ENCODE results near the gene NPAT.

The NPAT gene

DNA sequence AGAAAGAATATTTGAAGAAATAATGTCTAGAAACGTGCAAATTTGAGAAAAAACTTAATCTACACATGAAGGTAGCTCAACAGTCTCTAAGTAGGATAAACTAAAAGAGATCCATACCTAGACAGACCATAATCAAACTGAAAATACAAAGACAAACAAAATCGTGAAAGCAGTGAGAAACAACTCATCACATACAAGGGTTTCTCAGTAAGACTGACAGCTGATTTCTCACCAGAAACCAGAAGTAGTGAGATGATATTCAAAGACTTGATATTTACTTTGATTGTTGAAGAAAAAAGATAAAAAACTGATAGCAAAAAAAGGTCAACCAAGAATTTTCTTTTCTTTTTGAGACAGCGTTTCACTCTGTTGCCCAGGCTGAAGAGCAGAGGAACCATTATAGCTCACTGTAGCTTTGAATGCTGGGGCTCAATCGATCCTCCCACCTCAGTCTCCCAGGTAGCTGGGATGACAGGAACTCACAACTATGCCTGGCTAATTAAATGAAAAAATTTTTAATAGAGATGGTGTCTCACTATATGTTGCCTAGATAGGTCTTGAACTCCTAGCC lies 17.4 kb downstream of the NPAT start:
- H3K23ac ChIP-seq (ENCODE audit: low read length in 2 of 2): no peak overlapping the region
- no peaks in the 10 kb centered on the region for H3K4me1 ChIP-seq (ENCODE audit: control insufficient read depth, insufficient read depth, low read depth, low read length)
- 95% methylated on average over 3 of the region's 4 CpGs for WGBS

DNA sequence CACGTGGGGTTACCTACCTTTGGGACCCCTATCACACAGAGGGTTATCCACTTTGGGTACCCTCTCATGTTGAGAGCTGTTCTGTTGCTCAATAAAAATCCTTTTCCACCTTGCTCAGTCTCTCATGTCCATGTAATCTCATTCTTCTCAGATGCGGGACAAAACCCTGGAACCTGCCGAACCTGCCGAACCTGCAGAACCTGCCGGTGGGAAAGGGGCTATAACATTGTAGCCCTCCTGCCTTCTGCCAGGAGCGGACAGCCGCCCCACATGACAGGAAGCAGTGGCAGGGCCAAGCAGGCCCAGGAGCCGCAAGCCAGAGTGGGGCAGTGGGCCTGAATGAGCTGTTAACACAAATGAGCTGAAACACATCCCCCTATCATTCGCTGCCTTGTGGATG lies 18.1 kb downstream of the NPAT start:
- Histone ChIP-seq H3K27ac (ENCODE audit: low read length, poor library complexity, severe bottlenecking) (no peak overlapping the region), H3K4me3 (ENCODE audit: insufficient read depth in 1 of 2, low read depth in 1 of 2, low read length in 2 of 2) (no peak overlapping the region), H3K27me3 (ENCODE audit: control insufficient read depth in 1 of 2, insufficient read depth in 1 of 2, low read length in 2 of 2) (no peaks in the 10 kb centered on the region), H3K18ac (ENCODE audit: low read depth in 1 of 2, low read length in 2 of 2) (no peak overlapping the region), H2BK12ac (ENCODE audit: low read length in 2 of 2) (no peak overlapping the region), H3K14ac (ENCODE audit: low read length in 2 of 2) (no peak overlapping the region), H2BK15ac (ENCODE audit: low read depth, poor library complexity, severe bottlenecking) (no peak overlapping the region), H2BK5ac (ENCODE audit: low read depth, low read length, poor library complexity, severe bottlenecking) (no peak overlapping the region), H3K23ac (ENCODE audit: low read length in 2 of 2) (no peak overlapping the region), H2AK5ac (ENCODE audit: low read length, severe bottlenecking) (no peak overlapping the region), H2AFZ (ENCODE audit: low read depth, low read length) (no peak overlapping the region), H3K9ac (ENCODE audit: low read length) (no peak overlapping the region), H2BK120ac (ENCODE audit: low read depth, low read length) (no peak overlapping the region), H4K91ac (ENCODE audit: low read length) (no peak overlapping the region), H3K4me2 (ENCODE audit: low read length, poor library complexity, severe bottlenecking) (no peak overlapping the region), H4K8ac (ENCODE audit: low read length) (no peak overlapping the region), H3K9me3 (ENCODE audit: control insufficient read depth, low read length) (peaks cover 26% of the 10 kb centered on the region), H3K36me3 (ENCODE audit: control insufficient read depth in 1 of 2, insufficient read depth in 2 of 2, low read depth in 1 of 2, low read length in 2 of 2) (peaks cover 32 to 46% of the 10 kb centered on the region in 2 experiments), H3K4ac (ENCODE audit: low read depth in 1 of 2, low read length in 2 of 2) (no peak overlapping the region), H3K79me1 (replicated peaks; ENCODE audit: low read length, poor library complexity, severe bottlenecking) (peaks cover 54% of the 10 kb centered on the region), H3K4me1 (ENCODE audit: control insufficient read depth, insufficient read depth, low read depth, low read length) (no peaks in the 10 kb centered on the region)
- no peak for DNase-seq
- WGBS: 92% methylated on average over 9 of the region's 9 CpGs

More for the DNA sequence above, 17.4 kb downstream of the NPAT start:
- H3K14ac ChIP-seq (ENCODE audit: low read length in 2 of 2): no peak overlapping the region
- peaks cover 30 to 49% of the 10 kb centered on the region in 2 experiments for H3K36me3 ChIP-seq (ENCODE audit: control insufficient read depth in 1 of 2, insufficient read depth in 2 of 2, low read depth in 1 of 2, low read length in 2 of 2)
- no peak overlapping the region for H3K4me3 ChIP-seq (ENCODE audit: insufficient read depth in 1 of 2, low read depth in 1 of 2, low read length in 2 of 2)
- H4K8ac ChIP-seq (ENCODE audit: low read length): no peak overlapping the region
- no peak overlapping the region for H2AFZ ChIP-seq (ENCODE audit: low read depth, low read length)
- H3K27me3 ChIP-seq (ENCODE audit: control insufficient read depth in 1 of 2, insufficient read depth in 1 of 2, low read length in 2 of 2): no peaks in the 10 kb centered on the region
- H3K4ac ChIP-seq (ENCODE audit: low read depth in 1 of 2, low read length in 2 of 2): no peak overlapping the region
- no peak overlapping the region for H2BK5ac ChIP-seq (ENCODE audit: low read depth, low read length, poor library complexity, severe bottlenecking)
- H2AK5ac ChIP-seq (ENCODE audit: low read length, severe bottlenecking): no peak overlapping the region
- peaks cover 52% of the 10 kb centered on the region for H3K79me1 ChIP-seq (replicated peaks; ENCODE audit: low read length, poor library complexity, severe bottlenecking)
- H3K9ac ChIP-seq (ENCODE audit: low read length): no peak overlapping the region
- no peak overlapping the region for H4K91ac ChIP-seq (ENCODE audit: low read length)
- H3K27ac ChIP-seq (ENCODE audit: low read length, poor library complexity, severe bottlenecking): no peak overlapping the region
- DNase-seq: no peak
- no peak overlapping the region for H3K18ac ChIP-seq (ENCODE audit: low read depth in 1 of 2, low read length in 2 of 2)
- no peak overlapping the region for H2BK15ac ChIP-seq (ENCODE audit: low read depth, poor library complexity, severe bottlenecking)
- no peak overlapping the region for H3K4me2 ChIP-seq (ENCODE audit: low read length, poor library complexity, severe bottlenecking)
- H3K9me3 ChIP-seq (ENCODE audit: control insufficient read depth, low read length): peaks cover 26% of the 10 kb centered on the region
- H2BK120ac ChIP-seq (ENCODE audit: low read depth, low read length): no peak overlapping the region
- no peak overlapping the region for H2BK12ac ChIP-seq (ENCODE audit: low read length in 2 of 2)

DNA sequence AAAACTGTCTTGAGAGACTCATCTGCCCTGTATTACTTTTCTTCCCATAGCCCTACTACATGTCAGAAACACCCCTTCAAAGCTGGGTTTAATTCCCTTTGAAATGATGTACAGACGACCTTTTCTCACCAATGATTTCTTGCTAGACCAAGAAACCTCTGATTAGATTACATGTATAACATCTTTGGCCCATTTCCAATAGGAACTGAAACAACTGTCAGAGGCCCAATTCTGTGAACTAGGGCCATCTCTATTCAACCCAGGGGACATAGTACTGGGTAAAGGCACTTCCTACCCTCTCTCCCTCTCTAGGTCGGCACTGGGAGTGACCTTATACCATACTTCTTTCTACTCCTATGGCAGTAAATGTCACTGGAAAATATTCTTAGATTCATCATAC lies 19.4 kb downstream of the NPAT start:
- Histone ChIP-seq H3K36me3 (ENCODE audit: control insufficient read depth in 1 of 2, insufficient read depth in 2 of 2, low read depth in 1 of 2, low read length in 2 of 2) (peaks cover 35 to 47% of the 10 kb centered on the region in 2 experiments), H2AFZ (ENCODE audit: low read depth, low read length) (no peak overlapping the region), H4K91ac (ENCODE audit: low read length) (no peak overlapping the region), H3K9me3 (ENCODE audit: control insufficient read depth, low read length) (peaks cover 26% of the 10 kb centered on the region), H3K23ac (ENCODE audit: low read length in 2 of 2) (no peak overlapping the region), H2AK5ac (ENCODE audit: low read length, severe bottlenecking) (no peak overlapping the region), H2BK15ac (ENCODE audit: low read depth, poor library complexity, severe bottlenecking) (no peak overlapping the region), H3K79me1 (replicated peaks; ENCODE audit: low read length, poor library complexity, severe bottlenecking) (peaks cover 57% of the 10 kb centered on the region), H3K27me3 (ENCODE audit: control insufficient read depth in 1 of 2, insufficient read depth in 1 of 2, low read length in 2 of 2) (no peaks in the 10 kb centered on the region), H3K27ac (ENCODE audit: low read length, poor library complexity, severe bottlenecking) (no peak overlapping the region), H3K4me3 (ENCODE audit: insufficient read depth in 1 of 2, low read depth in 1 of 2, low read length in 2 of 2) (no peak overlapping the region), H3K4ac (ENCODE audit: low read depth in 1 of 2, low read length in 2 of 2) (no peak overlapping the region), H3K14ac (ENCODE audit: low read length in 2 of 2) (no peak overlapping the region), H3K18ac (ENCODE audit: low read depth in 1 of 2, low read length in 2 of 2) (no peak overlapping the region), H3K9ac (ENCODE audit: low read length) (no peak overlapping the region), H2BK5ac (ENCODE audit: low read depth, low read length, poor library complexity, severe bottlenecking) (no peak overlapping the region), H3K4me2 (ENCODE audit: low read length, poor library complexity, severe bottlenecking) (no peak overlapping the region), H2BK12ac (ENCODE audit: low read length in 2 of 2) (no peak overlapping the region), H2BK120ac (ENCODE audit: low read depth, low read length) (no peak overlapping the region), H3K4me1 (ENCODE audit: control insufficient read depth, insufficient read depth, low read depth, low read length) (no peaks in the 10 kb centered on the region), H4K8ac (ENCODE audit: low read length) (no peak overlapping the region)
- 86% methylated on average over 2 of the region's 2 CpGs for WGBS
- DNase-seq: no peak

DNA sequence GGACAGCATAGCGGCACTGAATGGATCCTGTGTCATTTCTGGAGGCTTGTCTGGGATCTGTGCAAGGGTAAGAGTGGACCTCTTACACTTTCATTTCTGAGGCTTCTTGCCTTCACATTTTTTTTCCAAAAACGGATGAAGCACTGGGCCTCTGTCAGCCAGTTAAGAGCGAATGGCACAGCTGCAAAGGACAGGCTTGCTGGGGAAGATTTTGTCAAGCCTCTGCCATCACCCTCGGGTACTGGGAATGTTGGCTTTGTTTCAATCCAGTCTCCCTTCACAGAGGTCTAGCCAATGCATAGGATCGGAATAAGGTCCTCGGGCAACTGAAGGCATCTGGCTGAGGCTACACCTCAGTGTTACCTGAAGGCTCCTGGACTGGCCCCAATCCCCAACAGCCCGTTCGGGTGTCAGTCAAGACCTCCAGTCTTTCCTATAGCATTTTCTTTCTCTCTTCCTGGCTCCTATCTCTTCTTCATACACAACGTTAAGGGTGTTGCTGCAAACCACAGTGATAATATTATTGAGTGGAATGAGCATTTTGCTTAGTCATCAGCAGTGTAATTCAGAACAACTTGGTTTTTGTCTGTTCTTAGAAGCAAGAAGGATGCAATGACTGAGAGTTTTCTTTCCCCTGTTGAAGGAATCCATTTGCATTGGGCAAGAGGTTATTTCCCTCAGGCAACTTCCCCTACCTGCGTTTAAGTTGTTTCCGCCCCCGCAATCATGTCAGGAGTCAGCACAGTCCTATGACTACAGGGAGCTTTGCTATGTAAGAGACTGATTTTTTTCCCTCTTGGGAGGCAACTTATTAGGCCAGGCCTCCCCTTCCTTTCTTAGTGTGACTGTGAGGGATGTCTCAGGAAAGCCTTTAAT lies 22.8 kb downstream of the NPAT start:
- peak; percentile 59 for DNase-seq
- Histone ChIP-seq H4K91ac (ENCODE audit: low read length) (peak overlapping the region; percentile 65), H3K36me3 (ENCODE audit: control insufficient read depth in 1 of 2, insufficient read depth in 2 of 2, low read depth in 1 of 2, low read length in 2 of 2) (peaks cover 20 to 43% of the 10 kb centered on the region in 2 experiments), H2BK5ac (ENCODE audit: low read depth, low read length, poor library complexity, severe bottlenecking) (no peak overlapping the region), H2BK120ac (ENCODE audit: low read depth, low read length) (no peak overlapping the region), H3K4me3 (ENCODE audit: insufficient read depth in 1 of 2, low read depth in 1 of 2, low read length in 2 of 2) (no peak overlapping the region), H3K4ac (ENCODE audit: low read depth in 1 of 2, low read length in 2 of 2) (no peak overlapping the region), H3K14ac (ENCODE audit: low read length in 2 of 2) (peak overlapping the region in 1 of 2 experiments; percentile 19), H4K8ac (ENCODE audit: low read length) (peak overlapping the region; percentile 35), H3K4me1 (ENCODE audit: control insufficient read depth, insufficient read depth, low read depth, low read length) (peaks cover 2% of the 10 kb centered on the region), H3K27ac (ENCODE audit: low read length, poor library complexity, severe bottlenecking) (no peak overlapping the region), H3K18ac (ENCODE audit: low read depth in 1 of 2, low read length in 2 of 2) (peak overlapping the region; percentile 8 to 67), H3K9me3 (ENCODE audit: control insufficient read depth, low read length) (peaks cover 7% of the 10 kb centered on the region), H2BK12ac (ENCODE audit: low read length in 2 of 2) (peak overlapping the region in 1 of 2 experiments; percentile 68), H3K9ac (ENCODE audit: low read length) (no peak overlapping the region), H2AFZ (ENCODE audit: low read depth, low read length) (no peak overlapping the region), H2BK15ac (ENCODE audit: low read depth, poor library complexity, severe bottlenecking) (no peak overlapping the region), H3K79me1 (replicated peaks; ENCODE audit: low read length, poor library complexity, severe bottlenecking) (peaks cover 45% of the 10 kb centered on the region), H2AK5ac (ENCODE audit: low read length, severe bottlenecking) (no peak overlapping the region), H3K27me3 (ENCODE audit: control insufficient read depth in 1 of 2, insufficient read depth in 1 of 2, low read length in 2 of 2) (no peaks in the 10 kb centered on the region), H3K23ac (ENCODE audit: low read length in 2 of 2) (no peak overlapping the region), H3K4me2 (ENCODE audit: low read length, poor library complexity, severe bottlenecking) (no peak overlapping the region)
- WGBS: 85% methylated on average over 12 of the region's 12 CpGs
